Measurements from ENCODE around the gene IFNAR1.

IFNAR1 gene

DNA sequence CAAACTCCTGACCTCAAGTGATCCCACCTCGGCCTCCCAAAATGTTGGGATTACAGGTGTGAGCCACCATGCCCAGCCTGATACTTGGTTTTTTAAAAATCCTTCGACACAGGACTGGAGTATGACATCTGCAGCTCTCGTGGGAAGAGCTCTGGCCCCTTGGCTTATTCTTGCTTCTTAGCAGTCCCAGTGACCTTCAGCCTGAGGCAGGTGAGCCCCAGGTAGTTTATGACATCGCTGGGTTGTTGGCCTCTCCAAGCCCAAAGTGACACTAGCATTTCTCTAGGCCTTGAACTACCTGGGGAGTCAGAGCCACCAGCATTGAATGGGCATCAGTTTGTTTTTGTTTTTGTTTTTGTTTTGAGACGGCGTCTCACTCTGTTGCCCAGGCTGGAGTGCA, 62.5 kb downstream of the IFNAR1 start:
- no peak overlapping the region for H3K4me3 ChIP-seq (ENCODE audit: low read length)
- TF ChIP-seq EZH2phosphoT487 (IDR thresholded peaks at IDR 0.05; ENCODE audit: low read length) (no peak), EZH2 (optimal IDR thresholded peaks at IDR 0.05; ENCODE audit: low read depth, low read length) (no peak)
- TF ChIP-seq, protein P1, sequence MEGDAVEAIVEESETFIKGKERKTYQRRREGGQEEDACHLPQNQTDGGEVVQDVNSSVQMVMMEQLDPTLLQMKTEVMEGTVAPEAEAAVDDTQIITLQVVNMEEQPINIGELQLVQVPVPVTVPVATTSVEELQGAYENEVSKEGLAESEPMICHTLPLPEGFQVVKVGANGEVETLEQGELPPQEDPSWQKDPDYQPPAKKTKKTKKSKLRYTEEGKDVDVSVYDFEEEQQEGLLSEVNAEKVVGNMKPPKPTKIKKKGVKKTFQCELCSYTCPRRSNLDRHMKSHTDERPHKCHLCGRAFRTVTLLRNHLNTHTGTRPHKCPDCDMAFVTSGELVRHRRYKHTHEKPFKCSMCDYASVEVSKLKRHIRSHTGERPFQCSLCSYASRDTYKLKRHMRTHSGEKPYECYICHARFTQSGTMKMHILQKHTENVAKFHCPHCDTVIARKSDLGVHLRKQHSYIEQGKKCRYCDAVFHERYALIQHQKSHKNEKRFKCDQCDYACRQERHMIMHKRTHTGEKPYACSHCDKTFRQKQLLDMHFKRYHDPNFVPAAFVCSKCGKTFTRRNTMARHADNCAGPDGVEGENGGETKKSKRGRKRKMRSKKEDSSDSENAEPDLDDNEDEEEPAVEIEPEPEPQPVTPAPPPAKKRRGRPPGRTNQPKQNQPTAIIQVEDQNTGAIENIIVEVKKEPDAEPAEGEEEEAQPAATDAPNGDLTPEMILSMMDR (IDR thresholded peaks at IDR 0.05; ENCODE audit: low read length) = no peak
- no peak overlapping the region for H3K9ac ChIP-seq (ENCODE audit: low read length)
- no peaks in the 10 kb centered on the region for H3K9me2 ChIP-seq (replicated peaks; ENCODE audit: insufficient read depth, low read length)
- H3K27me3 ChIP-seq (replicated peaks; ENCODE audit: insufficient read depth, low read length) = no peaks in the 10 kb centered on the region
- no peaks in the 10 kb centered on the region for H3K36me3 ChIP-seq (replicated peaks; ENCODE audit: insufficient read depth, low read length)
- no peaks in the 10 kb centered on the region for H3K79me2 ChIP-seq (ENCODE audit: low read length)
- H4K20me1 ChIP-seq (ENCODE audit: insufficient read depth, low read length) = no peaks in the 10 kb centered on the region
- H3K4me1 ChIP-seq (ENCODE audit: low read length) = peaks cover 13% of the 10 kb centered on the region
- DNase-seq = no peak
- H3K27ac ChIP-seq (ENCODE audit: low read length) = no peak overlapping the region
- H2AFZ ChIP-seq (ENCODE audit: low read length) = no peak overlapping the region
- no peaks in the 10 kb centered on the region for H3K9me3 ChIP-seq (replicated peaks; ENCODE audit: insufficient read depth, low read length)
- H3F3A ChIP-seq (ENCODE audit: insufficient read depth, low read length) = peaks cover 16% of the 10 kb centered on the region
- H3K4me2 ChIP-seq (ENCODE audit: low read depth, low read length) = no peak overlapping the region

DNA sequence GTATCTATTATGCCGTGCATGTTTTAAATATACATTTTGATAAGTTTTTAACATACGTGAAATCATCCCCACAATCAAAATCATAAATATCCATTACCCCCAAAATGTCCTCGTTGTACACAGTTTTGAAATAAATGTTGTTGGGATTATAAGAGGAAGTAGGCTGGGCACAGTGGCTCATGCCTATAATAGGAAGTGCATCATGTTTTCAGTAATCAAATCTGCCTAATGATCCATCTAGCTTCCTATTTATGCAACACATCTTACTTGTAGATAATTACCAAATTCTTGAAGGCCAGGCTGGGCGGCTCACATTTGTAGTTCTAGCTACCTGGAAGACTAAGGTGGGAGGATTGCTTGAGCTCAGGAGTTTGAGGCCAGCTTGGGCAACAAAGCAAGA, 63.4 kb downstream of the IFNAR1 start:
- Histone ChIP-seq H4K20me1 (ENCODE audit: insufficient read depth, low read length) (no peaks in the 10 kb centered on the region), H2AFZ (ENCODE audit: low read length) (no peak overlapping the region), H3F3A (ENCODE audit: insufficient read depth, low read length) (peaks cover 7% of the 10 kb centered on the region), H3K9me3 (replicated peaks; ENCODE audit: insufficient read depth, low read length) (no peaks in the 10 kb centered on the region), H3K27me3 (replicated peaks; ENCODE audit: insufficient read depth, low read length) (no peaks in the 10 kb centered on the region), H3K79me2 (ENCODE audit: low read length) (no peaks in the 10 kb centered on the region), H3K4me1 (ENCODE audit: low read length) (peaks cover 6% of the 10 kb centered on the region; the same call in 1 of the 2 replicates), H3K36me3 (replicated peaks; ENCODE audit: insufficient read depth, low read length) (no peaks in the 10 kb centered on the region), H3K27ac (ENCODE audit: low read length) (no peak overlapping the region), H3K4me2 (ENCODE audit: low read depth, low read length) (no peak overlapping the region), H3K9ac (ENCODE audit: low read length) (no peak overlapping the region), H3K4me3 (ENCODE audit: low read length) (no peak overlapping the region), H3K9me2 (replicated peaks; ENCODE audit: insufficient read depth, low read length) (no peaks in the 10 kb centered on the region)
- TF ChIP-seq EZH2phosphoT487 (IDR thresholded peaks at IDR 0.05; ENCODE audit: low read length) (no peak), EZH2 (optimal IDR thresholded peaks at IDR 0.05; ENCODE audit: low read depth, low read length) (no peak)
- TF ChIP-seq, protein P1 (IDR thresholded peaks at IDR 0.05; ENCODE audit: low read length) = no peak
- no peak for DNase-seq

DNA sequence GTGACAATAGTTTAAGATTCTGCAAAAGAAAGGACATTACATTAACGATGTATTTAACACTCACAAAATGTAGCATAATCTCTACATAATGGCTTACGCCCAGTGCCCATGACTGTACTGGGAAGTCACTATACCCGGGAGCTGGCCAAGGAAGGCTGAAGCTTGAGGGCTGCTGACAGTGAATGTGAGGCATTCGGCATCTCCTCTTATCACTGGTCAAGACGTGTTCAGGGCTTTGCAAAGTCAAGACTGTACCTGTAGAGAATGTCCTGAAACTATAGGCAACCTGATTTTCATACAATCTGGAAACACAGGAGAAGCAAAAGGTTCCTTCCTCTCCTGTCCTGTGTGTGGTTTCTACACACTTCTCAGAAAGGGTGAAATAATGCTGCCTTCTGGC, 65.7 kb downstream of the IFNAR1 start:
- TF ChIP-seq, protein P1 (IDR thresholded peaks at IDR 0.05; ENCODE audit: low read length) = no peak
- TF ChIP-seq EZH2 (optimal IDR thresholded peaks at IDR 0.05; ENCODE audit: low read depth, low read length) (no peak), EZH2phosphoT487 (IDR thresholded peaks at IDR 0.05; ENCODE audit: low read length) (no peak)
- no peak overlapping the region for H3K4me3 ChIP-seq (ENCODE audit: low read length)
- no peak overlapping the region for H3K27ac ChIP-seq (ENCODE audit: low read length)
- H3K9me2 ChIP-seq (replicated peaks; ENCODE audit: insufficient read depth, low read length) = no peaks in the 10 kb centered on the region
- no peak for DNase-seq
- H2AFZ ChIP-seq (ENCODE audit: low read length) = no peak overlapping the region
- H3K4me2 ChIP-seq (ENCODE audit: low read depth, low read length) = no peak overlapping the region
- no peaks in the 10 kb centered on the region for H3K27me3 ChIP-seq (replicated peaks; ENCODE audit: insufficient read depth, low read length)
- peaks cover 12% of the 10 kb centered on the region for H3F3A ChIP-seq (ENCODE audit: insufficient read depth, low read length)
- no peaks in the 10 kb centered on the region for H3K9me3 ChIP-seq (replicated peaks; ENCODE audit: insufficient read depth, low read length)
- no peak overlapping the region for H3K9ac ChIP-seq (ENCODE audit: low read length)
- no peaks in the 10 kb centered on the region for H3K79me2 ChIP-seq (ENCODE audit: low read length)
- no peaks in the 10 kb centered on the region for H3K36me3 ChIP-seq (replicated peaks; ENCODE audit: insufficient read depth, low read length)
- H3K4me1 ChIP-seq (ENCODE audit: low read length) = peaks cover 7% of the 10 kb centered on the region
- no peaks in the 10 kb centered on the region for H4K20me1 ChIP-seq (ENCODE audit: insufficient read depth, low read length)
